SK-N-SH (cell line): ENCODE results near the gene VCAN.

ENCODE experiments used
- MAX ChIP-seq: IDR thresholded peaks from 2 replicates; pipeline ENCODE4 v1.4.0; 2012; ENCODE audit warnings: low read depth
- POLR2AphosphoS5 ChIP-seq: IDR thresholded peaks from 2 replicates; pipeline ENCODE4 v1.6.1; 2012; ENCODE audit warnings: low read depth, low read length
- RCOR1 ChIP-seq: fragments of 150-350 bp; IDR thresholded peaks from 2 replicates; pipeline ENCODE4 v1.6.1; 2017; ENCODE audit warnings: antibody characterized with exemption, low read length
- REST ChIP-seq: IDR thresholded peaks from 2 replicates; pipeline ENCODE4 v1.6.1; 2012; ENCODE audit warnings: mild to moderate bottlenecking, low read depth, low read length, moderate library complexity
- RFX5 ChIP-seq: IDR thresholded peaks from 2 replicates; pipeline ENCODE4 v1.6.1; 2012; ENCODE audit warnings: mild to moderate bottlenecking, improper control_type of control experiment, low read length
- SMC3 ChIP-seq: IDR thresholded peaks from 2 replicates; pipeline ENCODE4 v1.6.1; 2012; ENCODE audit warnings: low read depth, low read length, improper control_type of control experiment
- TAF1 ChIP-seq: IDR thresholded peaks from 2 replicates; pipeline ENCODE4 v1.6.1; 2012; ENCODE audit warnings: low read depth, mild to moderate bottlenecking, low read length, moderate library complexity, borderline replicate concordance
- TF ChIP-seq, protein P1 (sequence below): fragments of 150-350 bp; IDR thresholded peaks from 2 replicates; pipeline ENCODE4 v1.6.1; 2017; ENCODE audit warnings: antibody characterized with exemption, low read length, low read depth, borderline replicate concordance
- TF ChIP-seq, protein P2 (sequence below): fragments of 200-600 bp; sonication (generic); IDR thresholded peaks from 2 replicates; pipeline ENCODE4 v1.6.1; 2017; ENCODE audit warnings: antibody characterized with exemption, mild to moderate bottlenecking, moderate library complexity

- TF ChIP-seq, protein P1, sequence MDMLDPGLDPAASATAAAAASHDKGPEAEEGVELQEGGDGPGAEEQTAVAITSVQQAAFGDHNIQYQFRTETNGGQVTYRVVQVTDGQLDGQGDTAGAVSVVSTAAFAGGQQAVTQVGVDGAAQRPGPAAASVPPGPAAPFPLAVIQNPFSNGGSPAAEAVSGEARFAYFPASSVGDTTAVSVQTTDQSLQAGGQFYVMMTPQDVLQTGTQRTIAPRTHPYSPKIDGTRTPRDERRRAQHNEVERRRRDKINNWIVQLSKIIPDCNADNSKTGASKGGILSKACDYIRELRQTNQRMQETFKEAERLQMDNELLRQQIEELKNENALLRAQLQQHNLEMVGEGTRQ, result no peak
- TF ChIP-seq SMC3, result no peak
- TF ChIP-seq REST, result no peak
- TF ChIP-seq RCOR1, result no peak
- no peak for TF ChIP-seq MAX
- TF ChIP-seq, protein P2, sequence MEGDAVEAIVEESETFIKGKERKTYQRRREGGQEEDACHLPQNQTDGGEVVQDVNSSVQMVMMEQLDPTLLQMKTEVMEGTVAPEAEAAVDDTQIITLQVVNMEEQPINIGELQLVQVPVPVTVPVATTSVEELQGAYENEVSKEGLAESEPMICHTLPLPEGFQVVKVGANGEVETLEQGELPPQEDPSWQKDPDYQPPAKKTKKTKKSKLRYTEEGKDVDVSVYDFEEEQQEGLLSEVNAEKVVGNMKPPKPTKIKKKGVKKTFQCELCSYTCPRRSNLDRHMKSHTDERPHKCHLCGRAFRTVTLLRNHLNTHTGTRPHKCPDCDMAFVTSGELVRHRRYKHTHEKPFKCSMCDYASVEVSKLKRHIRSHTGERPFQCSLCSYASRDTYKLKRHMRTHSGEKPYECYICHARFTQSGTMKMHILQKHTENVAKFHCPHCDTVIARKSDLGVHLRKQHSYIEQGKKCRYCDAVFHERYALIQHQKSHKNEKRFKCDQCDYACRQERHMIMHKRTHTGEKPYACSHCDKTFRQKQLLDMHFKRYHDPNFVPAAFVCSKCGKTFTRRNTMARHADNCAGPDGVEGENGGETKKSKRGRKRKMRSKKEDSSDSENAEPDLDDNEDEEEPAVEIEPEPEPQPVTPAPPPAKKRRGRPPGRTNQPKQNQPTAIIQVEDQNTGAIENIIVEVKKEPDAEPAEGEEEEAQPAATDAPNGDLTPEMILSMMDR, result no peak
- no peak for TF ChIP-seq TAF1
- no peak for TF ChIP-seq POLR2AphosphoS5
- no peak for TF ChIP-seq RFX5
These were observed 78.1 kb downstream of the VCAN start for GRCh38 chr5:83549674-83550073.
